OCI-LY3 (cell line): ENCODE results near the gene ROBO2.

ENCODE experiments used
- H2AFZ ChIP-seq: fragments of 200-600, 300-600 bp; shearing (Covaris generic); 2 replicates; pipeline ENCODE4 v1.6.0; 2014; ENCODE audit warnings: antibody characterized with exemption, low read depth, low read length
- H3K27ac ChIP-seq: fragments of 200-600, 300-600 bp; sonication (generic); 2 replicates; pipeline ENCODE4 v1.5.1; 2014; ENCODE audit warnings: mild to moderate bottlenecking, low read length, moderate library complexity, mixed read lengths
- H3K27me3 ChIP-seq: fragments of 200-600, 300-600 bp; sonication (generic); 2 replicates; pipeline ENCODE4 v1.6.1; 2014; ENCODE audit warnings: low read depth, low read length, mixed read lengths
- H3K36me3 ChIP-seq: fragments of 200-600, 300-600 bp; sonication (generic); replicated peaks from 2 replicates; pipeline ENCODE3; 2014; ENCODE audit warnings: low read depth, low read length, mixed read lengths
- H3K4me1 ChIP-seq: fragments of 300-600, 200-600 bp; sonication (generic); 2 replicates; pipeline ENCODE4 v1.6.1; 2014; ENCODE audit warnings: low read length, mixed read lengths
- H3K4me2 ChIP-seq: fragments of 200-600, 300-600 bp; sonication (generic); 2 replicates; pipeline ENCODE4 v1.6.1; 2014; ENCODE audit warnings: low read length, mixed read lengths
- H3K4me3 ChIP-seq: fragments of 300-600, 200-600 bp; sonication (generic); 2 replicates; pipeline ENCODE4 v1.5.1; 2014; ENCODE audit warnings: antibody characterized with exemption, mild to moderate bottlenecking, low read length, moderate library complexity
- H3K79me2 ChIP-seq: fragments of 300-600, 200-600 bp; shearing (Covaris generic); 2 replicates; pipeline ENCODE4 v1.6.1; 2014; ENCODE audit warnings: mild to moderate bottlenecking, low read length, mixed read lengths
- H3K9ac ChIP-seq: fragments of 300-600, 200-600 bp; shearing (Covaris generic); 2 replicates; pipeline ENCODE4 v1.6.0; 2014; ENCODE audit warnings: mild to moderate bottlenecking, low read length, moderate library complexity
- H3K9me3 ChIP-seq: fragments of 200-600, 300-600 bp; shearing (Covaris generic); 2 replicates; pipeline ENCODE4 v1.6.1; 2014; ENCODE audit warnings: low read length, mixed read lengths; ENCODE audit not compliant: insufficient read depth
- H4K20me1 ChIP-seq: fragments of 200-600, 300-600 bp; sonication (generic); 2 replicates; pipeline ENCODE4 v1.6.1; 2016; ENCODE audit warnings: low read length, mixed read lengths; ENCODE audit not compliant: insufficient read depth
- CTCF ChIP-seq: fragments of 200-600, 300-600 bp; sonication (generic); IDR thresholded peaks from 2 replicates; pipeline ENCODE4 v1.5.1; 2014; ENCODE audit warnings: antibody characterized with exemption, low read length, low read depth
- EZH2phosphoT487 ChIP-seq: fragments of 200-600 bp; shearing (Covaris generic); IDR thresholded peaks from 2 replicates; pipeline ENCODE4 v1.6.1; 2018; ENCODE audit warnings: antibody characterized with exemption, mixed run types, low read depth

ROBO2 gene

GRCh38 chr3:77530870-77531269 is 491.0 kb downstream of the ROBO2 start:
- TF ChIP-seq EZH2phosphoT487, result no peak
- no peak for TF ChIP-seq CTCF
- no peak overlapping the region for H3K9ac ChIP-seq
- no peaks in the 10 kb centered on the region for H3K9me3 ChIP-seq
- H4K20me1 ChIP-seq, result no peaks in the 10 kb centered on the region
- no peaks in the 10 kb centered on the region for H3K4me1 ChIP-seq
- H3K4me3 ChIP-seq, result no peak overlapping the region
- H3K27me3 ChIP-seq, result no peaks in the 10 kb centered on the region
- H3K27ac ChIP-seq, result no peak overlapping the region
- no peak overlapping the region for H3K4me2 ChIP-seq
- no peaks in the 10 kb centered on the region for H3K36me3 ChIP-seq
- no peak overlapping the region for H2AFZ ChIP-seq
- no peaks in the 10 kb centered on the region for H3K79me2 ChIP-seq

- TF ChIP-seq EZH2phosphoT487 (no peak), CTCF (no peak)
- H3K27ac ChIP-seq, result no peak overlapping the region
These were observed 495.2 kb downstream of the ROBO2 start for GRCh38 chr3:77535116-77535515.

DNA sequence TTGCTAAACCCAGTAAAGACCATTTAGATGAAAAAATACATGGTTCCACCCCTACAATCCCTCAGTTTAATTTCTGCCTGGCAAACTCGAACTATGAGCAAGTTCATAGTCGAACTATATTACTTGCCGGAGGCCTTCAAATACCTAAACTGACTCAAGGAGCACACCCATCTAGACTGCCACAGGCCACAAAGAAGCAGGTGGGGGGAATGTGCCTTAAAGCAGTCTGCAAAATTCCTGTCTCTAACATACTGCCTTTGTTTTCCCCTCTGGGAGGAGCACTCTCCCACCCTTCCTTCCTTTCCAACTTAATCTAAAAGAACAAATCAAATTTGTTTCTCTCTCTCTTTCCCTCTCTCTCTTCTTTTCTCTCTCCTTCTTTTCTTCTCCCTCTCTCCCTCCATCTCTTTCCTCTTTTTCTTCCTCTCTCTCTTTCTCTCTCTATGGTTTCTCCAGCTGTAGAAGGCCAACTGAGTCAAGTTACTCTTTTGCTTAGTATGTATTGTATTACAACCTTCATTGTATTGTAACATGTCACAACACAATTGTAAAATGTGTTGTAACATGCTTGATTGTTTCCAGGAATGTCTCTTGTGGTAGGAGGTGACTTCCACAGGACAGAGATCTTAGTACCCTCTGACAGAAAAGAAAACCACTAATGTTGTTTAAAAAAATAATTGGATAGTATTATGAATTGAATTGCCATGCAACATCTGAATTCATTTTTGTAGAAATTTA is 496.3 kb downstream of the ROBO2 start:
- no peaks in the 10 kb centered on the region for H3K9me3 ChIP-seq
- H3K27me3 ChIP-seq, result no peaks in the 10 kb centered on the region

More at GRCh38 chr3:77535116-77535515, 495.2 kb downstream of the ROBO2 start:
- Histone ChIP-seq H4K20me1 (no peaks in the 10 kb centered on the region), H3K27me3 (no peaks in the 10 kb centered on the region), H3K9ac (no peak overlapping the region), H3K4me1 (no peaks in the 10 kb centered on the region), H3K4me3 (no peak overlapping the region), H3K4me2 (no peak overlapping the region), H3K36me3 (no peaks in the 10 kb centered on the region), H3K79me2 (no peaks in the 10 kb centered on the region), H2AFZ (no peak overlapping the region), H3K9me3 (no peaks in the 10 kb centered on the region)

DNA sequence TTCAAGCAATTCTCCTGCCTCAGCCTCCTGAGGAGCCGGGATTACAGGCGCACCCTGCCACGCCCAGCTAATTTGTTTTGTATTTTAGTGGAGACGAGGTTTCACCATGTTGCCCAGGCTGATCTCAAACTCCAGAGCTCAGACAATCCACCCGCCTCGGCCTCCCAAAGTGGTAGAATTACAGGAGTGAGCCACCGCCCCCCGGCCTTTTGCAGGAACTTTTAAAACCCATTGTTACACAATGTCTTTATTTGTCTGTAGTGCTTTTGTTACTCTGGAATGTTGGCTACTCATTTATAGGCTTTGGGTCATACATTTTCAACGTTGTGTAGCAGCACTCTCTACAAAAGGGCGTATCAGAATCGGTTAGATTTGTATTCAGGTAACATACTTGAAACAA is 499.1 kb downstream of the ROBO2 start:
- TF ChIP-seq CTCF, result no peak
- no peak for TF ChIP-seq EZH2phosphoT487
- Histone ChIP-seq H4K20me1 (no peaks in the 10 kb centered on the region), H3K79me2 (no peaks in the 10 kb centered on the region), H3K27ac (no peak overlapping the region), H3K36me3 (no peaks in the 10 kb centered on the region), H3K4me2 (no peak overlapping the region), H3K9me3 (no peaks in the 10 kb centered on the region), H3K4me3 (no peak overlapping the region), H2AFZ (no peak overlapping the region), H3K4me1 (no peaks in the 10 kb centered on the region), H3K9ac (no peak overlapping the region), H3K27me3 (no peaks in the 10 kb centered on the region)

More for the DNA sequence above, 496.3 kb downstream of the ROBO2 start:
- Histone ChIP-seq H3K4me1 (no peaks in the 10 kb centered on the region), H3K9ac (no peak overlapping the region), H3K4me2 (no peak overlapping the region), H3K4me3 (no peak overlapping the region), H3K36me3 (no peaks in the 10 kb centered on the region), H3K27ac (no peak overlapping the region), H3K79me2 (no peaks in the 10 kb centered on the region), H4K20me1 (no peaks in the 10 kb centered on the region), H2AFZ (no peak overlapping the region)
- no peak for TF ChIP-seq CTCF
- no peak for TF ChIP-seq EZH2phosphoT487
